Measurements from ENCODE around the gene FARS2. TPM values are rescaled to one million over a fixed set of nuclear protein-coding genes. Genes with fewer than 3 reads are reported as not detected.

FARS2 gene
- total and polyA plus RNA-seq, 2 donors (not counting 3 experiments of a cell fraction or from before 2014, with no cell fraction given) = 20.2 to 20.5 TPM

DNA sequence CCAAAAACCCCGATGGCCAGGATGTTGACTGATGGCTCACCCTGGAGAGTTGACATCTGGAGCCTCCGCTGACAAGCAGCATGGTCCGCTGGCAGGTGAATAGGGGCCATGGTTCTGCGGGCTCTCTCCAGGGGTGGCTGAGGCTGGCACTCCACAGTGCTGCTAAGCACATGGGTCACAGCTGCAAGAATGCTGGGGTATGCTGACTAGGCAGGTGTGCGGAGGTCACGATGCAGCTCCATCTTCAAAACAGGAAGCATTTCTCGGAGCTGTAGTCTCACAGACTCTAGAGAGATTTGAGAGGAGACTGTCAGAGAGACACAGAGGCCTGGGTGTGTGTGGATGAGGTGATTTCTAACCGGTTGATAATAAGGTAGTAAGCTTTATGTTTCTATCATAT is 403.9 kb downstream of the FARS2 start:
- Histone ChIP-seq H3K4me2 (ENCODE audit: insufficient read depth, low read length) (no peak overlapping the region), H3K9me1 (replicated peaks; ENCODE audit: control insufficient read depth, extremely low read depth, insufficient read depth, low read length) (no peaks in the 10 kb centered on the region), H2AFZ (ENCODE audit: low read depth, low read length) (no peak overlapping the region), H3K36me3 (ENCODE audit: control insufficient read depth in 2 of 2, extremely low read depth in 1 of 2, insufficient read depth in 2 of 2, low read length in 2 of 2) (no peaks in the 10 kb centered on the region), H3K9ac (replicated peaks; ENCODE audit: extremely low read depth, insufficient read depth, low read length) (no peak overlapping the region), H3K9me3 (replicated peaks; ENCODE audit: control insufficient read depth, insufficient read depth, low read length) (no peaks in the 10 kb centered on the region), H3K27me3 (ENCODE audit: control insufficient read depth in 2 of 2, insufficient read depth in 2 of 2, low read length in 2 of 2) (no peaks in the 10 kb centered on the region), H3K27ac (ENCODE audit: insufficient read depth, low read depth, low read length) (no peak overlapping the region), H4K20me1 (replicated peaks; ENCODE audit: control insufficient read depth, extremely low read depth, insufficient read depth, low read length) (no peaks in the 10 kb centered on the region), H3K4me1 (ENCODE audit: control insufficient read depth, extremely low read depth, insufficient read depth, low read length) (no peaks in the 10 kb centered on the region), H3K4me3 (replicated peaks in 1 of 3; ENCODE audit: insufficient read depth in 1 of 3, low read depth in 1 of 3, low read length in 3 of 3) (no peak overlapping the region), H3K79me2 (ENCODE audit: control insufficient read depth, insufficient read depth, low read length) (no peaks in the 10 kb centered on the region)
- dilution Hi-C loops (cut with MboI; ENCODE audit: extremely low pct_ligation_motif_present, low sequenced_read_pairs) (no loop called here), intact Hi-C loops (cut with micrococcal nuclease) (no loop called here)
- DNase-seq (ENCODE audit: low read depth, low spot score) = no peak
- POLR2A ChIA-PET = no interaction called here
- CTCF ChIA-PET = interaction anchor here (3.1 kb wide), 1 partner anchor 194 kb away, joined by 14 read pairs; no protein-coding TSS in a partner anchor
- no peak for FAIRE-seq
- TF ChIP-seq, protein P1, sequence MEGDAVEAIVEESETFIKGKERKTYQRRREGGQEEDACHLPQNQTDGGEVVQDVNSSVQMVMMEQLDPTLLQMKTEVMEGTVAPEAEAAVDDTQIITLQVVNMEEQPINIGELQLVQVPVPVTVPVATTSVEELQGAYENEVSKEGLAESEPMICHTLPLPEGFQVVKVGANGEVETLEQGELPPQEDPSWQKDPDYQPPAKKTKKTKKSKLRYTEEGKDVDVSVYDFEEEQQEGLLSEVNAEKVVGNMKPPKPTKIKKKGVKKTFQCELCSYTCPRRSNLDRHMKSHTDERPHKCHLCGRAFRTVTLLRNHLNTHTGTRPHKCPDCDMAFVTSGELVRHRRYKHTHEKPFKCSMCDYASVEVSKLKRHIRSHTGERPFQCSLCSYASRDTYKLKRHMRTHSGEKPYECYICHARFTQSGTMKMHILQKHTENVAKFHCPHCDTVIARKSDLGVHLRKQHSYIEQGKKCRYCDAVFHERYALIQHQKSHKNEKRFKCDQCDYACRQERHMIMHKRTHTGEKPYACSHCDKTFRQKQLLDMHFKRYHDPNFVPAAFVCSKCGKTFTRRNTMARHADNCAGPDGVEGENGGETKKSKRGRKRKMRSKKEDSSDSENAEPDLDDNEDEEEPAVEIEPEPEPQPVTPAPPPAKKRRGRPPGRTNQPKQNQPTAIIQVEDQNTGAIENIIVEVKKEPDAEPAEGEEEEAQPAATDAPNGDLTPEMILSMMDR (IDR thresholded peaks at IDR 0.05; ENCODE audit: extremely low read depth in 1 of 2, insufficient read depth in 1 of 2, low read depth in 1 of 2, low read length in 2 of 2) = no peak
- TF ChIP-seq FOS (IDR thresholded peaks at IDR 0.05; ENCODE audit: borderline replicate concordance, insufficient read depth, low read length) (no peak), EZH2 (IDR thresholded peaks at IDR 0.05; ENCODE audit: borderline replicate concordance, low read depth, low read length, severe bottlenecking) (no peak), MYC (IDR thresholded peaks at IDR 0.05; ENCODE audit: low read depth, low read length) (no peak), JUN (IDR thresholded peaks at IDR 0.05; ENCODE audit: borderline replicate concordance, insufficient read depth, insufficient read length, low read depth) (no peak), GATA2 (IDR thresholded peaks at IDR 0.05; ENCODE audit: insufficient read depth, insufficient read length, low read depth, low read length) (no peak), POLR2A (IDR thresholded peaks at IDR 0.05; ENCODE audit: low read depth, low read length) (no peak), POLR2AphosphoS5 (IDR thresholded peaks at IDR 0.05; ENCODE audit: insufficient read depth, low read depth, low read length) (no peak)
- TF ChIP-seq, protein P2, sequence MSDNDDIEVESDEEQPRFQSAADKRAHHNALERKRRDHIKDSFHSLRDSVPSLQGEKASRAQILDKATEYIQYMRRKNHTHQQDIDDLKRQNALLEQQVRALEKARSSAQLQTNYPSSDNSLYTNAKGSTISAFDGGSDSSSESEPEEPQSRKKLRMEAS (IDR thresholded peaks at IDR 0.05; ENCODE audit: insufficient read depth, insufficient read length) = no peak
- no TSS peak for BruUV-seq (replicated peaks)
